GM12878 (cell line): ENCODE data around the gene CLPTM1L.

Source experiments
- BHLHE40 ChIP-seq, 2 experiments: fragments of 450-650 bp in 1 of 2; IDR thresholded peaks; 2 replicates each; pipeline ENCODE4 v1.6.1; 2011 to 2017; ENCODE audit warnings: low read depth in 2 of 2, borderline replicate concordance in 1 of 2, improper control_type of control experiment in 1 of 2, low read length in 1 of 2, mild to moderate bottlenecking in 1 of 2
- CTCF ChIP-seq, 3 experiments: IDR thresholded peaks in 2 of 3; conservative IDR thresholded peaks in 1 of 3; 2 replicates each; pipeline ENCODE4 v1.5.1; 2011; ENCODE audit warnings: low read depth in 3 of 3, low read length in 3 of 3, mild to moderate bottlenecking in 3 of 3, control low read depth in 2 of 3, moderate library complexity in 2 of 3, inconsistent platforms in 1 of 3, mixed read lengths in 1 of 3; ENCODE audit not compliant: control insufficient read depth in 2 of 3, insufficient read depth in 1 of 3; ENCODE audit errors: extremely low read depth in 1 of 3
- MAX ChIP-seq: IDR thresholded peaks from 2 replicates; pipeline ENCODE4 v1.6.1; 2012; ENCODE audit warnings: low read depth, low read length, improper control_type of control experiment

GRCh38 chr5:1342268-1342667 is 2.6 kb downstream of the CLPTM1L start:
- TF ChIP-seq BHLHE40 (IDR thresholded peaks at IDR 0.05; ENCODE audit: borderline replicate concordance in 1 of 2, low read depth in 2 of 2, low read length in 1 of 2) (no peak), MAX (no peak), CTCF (IDR thresholded peaks at IDR 0.05 in 2 of 3, conservative IDR thresholded peaks at IDR 0.05 in 1 of 3; ENCODE audit: control insufficient read depth in 2 of 3, extremely low read depth in 1 of 3, insufficient read depth in 1 of 3, low read depth in 3 of 3, low read length in 3 of 3) (no peak)
